Thyroid gland (tissue), 4 donors: Measurements from ENCODE around the gene EDIL3.

ENCODE experiments used
- POLR2A ChIP-seq, 2 donors: fragments of 450-650 bp; IDR thresholded peaks; one replicate each; pipeline ENCODE4 v1.6.1; 2017; ENCODE audit warnings: antibody characterized with exemption in 2 of 2, mild to moderate bottlenecking in 2 of 2, moderate library complexity in 1 of 2
- TF ChIP-seq, protein P1 (sequence below), 6 experiments: fragments of 200-600 bp in 3 of 6; fragments of 450-650 bp in 3 of 6; sonication (generic) in 3 of 6; IDR thresholded peaks; one replicate each; pipeline ENCODE4 v1.5.1; 2016 to 2019; ENCODE audit warnings: antibody characterized with exemption in 6 of 6, mild to moderate bottlenecking in 2 of 6, inconsistent platforms in 1 of 6, moderate library complexity in 1 of 6

DNA sequence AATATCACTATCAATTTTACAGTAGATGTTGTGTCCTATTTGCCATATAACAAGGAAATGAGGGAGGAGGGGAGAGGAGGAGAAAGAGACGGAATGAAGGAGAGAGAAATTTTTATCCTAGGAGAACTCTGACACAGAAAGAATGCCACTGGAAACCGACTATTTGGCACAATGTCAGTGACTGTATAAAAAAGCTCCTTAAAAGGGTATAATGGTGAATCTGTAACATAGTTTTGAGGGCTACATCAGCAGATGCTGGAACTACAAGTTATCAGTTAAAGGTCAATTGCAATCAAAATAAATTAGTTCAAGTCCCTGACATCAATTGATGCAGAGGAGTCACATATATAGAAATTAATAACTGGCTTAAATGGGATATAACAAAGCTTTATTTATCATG, 5.7 kb downstream of the EDIL3 start:
- TF ChIP-seq, protein P1, sequence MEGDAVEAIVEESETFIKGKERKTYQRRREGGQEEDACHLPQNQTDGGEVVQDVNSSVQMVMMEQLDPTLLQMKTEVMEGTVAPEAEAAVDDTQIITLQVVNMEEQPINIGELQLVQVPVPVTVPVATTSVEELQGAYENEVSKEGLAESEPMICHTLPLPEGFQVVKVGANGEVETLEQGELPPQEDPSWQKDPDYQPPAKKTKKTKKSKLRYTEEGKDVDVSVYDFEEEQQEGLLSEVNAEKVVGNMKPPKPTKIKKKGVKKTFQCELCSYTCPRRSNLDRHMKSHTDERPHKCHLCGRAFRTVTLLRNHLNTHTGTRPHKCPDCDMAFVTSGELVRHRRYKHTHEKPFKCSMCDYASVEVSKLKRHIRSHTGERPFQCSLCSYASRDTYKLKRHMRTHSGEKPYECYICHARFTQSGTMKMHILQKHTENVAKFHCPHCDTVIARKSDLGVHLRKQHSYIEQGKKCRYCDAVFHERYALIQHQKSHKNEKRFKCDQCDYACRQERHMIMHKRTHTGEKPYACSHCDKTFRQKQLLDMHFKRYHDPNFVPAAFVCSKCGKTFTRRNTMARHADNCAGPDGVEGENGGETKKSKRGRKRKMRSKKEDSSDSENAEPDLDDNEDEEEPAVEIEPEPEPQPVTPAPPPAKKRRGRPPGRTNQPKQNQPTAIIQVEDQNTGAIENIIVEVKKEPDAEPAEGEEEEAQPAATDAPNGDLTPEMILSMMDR (IDR thresholded peaks at IDR 0.05): no peak
- no peak for TF ChIP-seq POLR2A (IDR thresholded peaks at IDR 0.05)
